BE2C (cell line): ENCODE data around the gene DLL4.

ENCODE experiments used
- DNase-seq: peaks from one replicate; pipeline ENCODE4 v3.0.0-alpha.2; 2020
- H3K27me3 ChIP-seq: fragments of 250-450 bp; sonication (Bioruptor Pico); 2 replicates; pipeline ENCODE4 v1.5.1; 2020; ENCODE audit warnings: mild to moderate bottlenecking
- H3K36me3 ChIP-seq: fragments of 250-450 bp; sonication (Bioruptor Pico); 2 replicates; pipeline ENCODE4 v1.5.1; 2020; ENCODE audit warnings: mild to moderate bottlenecking
- H3K4me1 ChIP-seq: fragments of 250-450 bp; sonication (Bioruptor Pico); 2 replicates; pipeline ENCODE4 v1.5.1; 2020
- H3K4me3 ChIP-seq: 2 replicates; pipeline ENCODE4 v1.5.1; 2011; ENCODE audit warnings: low read depth, low read length
- H3K9me3 ChIP-seq: fragments of 250-450 bp; sonication (Bioruptor Pico); 2 replicates; pipeline ENCODE4 v1.5.1; 2020
- TF ChIP-seq, protein P1 (sequence below): IDR thresholded peaks from 2 replicates; pipeline ENCODE4 v1.5.1; 2012; ENCODE audit warnings: mild to moderate bottlenecking, low read depth, low read length

Gene DLL4

DNA sequence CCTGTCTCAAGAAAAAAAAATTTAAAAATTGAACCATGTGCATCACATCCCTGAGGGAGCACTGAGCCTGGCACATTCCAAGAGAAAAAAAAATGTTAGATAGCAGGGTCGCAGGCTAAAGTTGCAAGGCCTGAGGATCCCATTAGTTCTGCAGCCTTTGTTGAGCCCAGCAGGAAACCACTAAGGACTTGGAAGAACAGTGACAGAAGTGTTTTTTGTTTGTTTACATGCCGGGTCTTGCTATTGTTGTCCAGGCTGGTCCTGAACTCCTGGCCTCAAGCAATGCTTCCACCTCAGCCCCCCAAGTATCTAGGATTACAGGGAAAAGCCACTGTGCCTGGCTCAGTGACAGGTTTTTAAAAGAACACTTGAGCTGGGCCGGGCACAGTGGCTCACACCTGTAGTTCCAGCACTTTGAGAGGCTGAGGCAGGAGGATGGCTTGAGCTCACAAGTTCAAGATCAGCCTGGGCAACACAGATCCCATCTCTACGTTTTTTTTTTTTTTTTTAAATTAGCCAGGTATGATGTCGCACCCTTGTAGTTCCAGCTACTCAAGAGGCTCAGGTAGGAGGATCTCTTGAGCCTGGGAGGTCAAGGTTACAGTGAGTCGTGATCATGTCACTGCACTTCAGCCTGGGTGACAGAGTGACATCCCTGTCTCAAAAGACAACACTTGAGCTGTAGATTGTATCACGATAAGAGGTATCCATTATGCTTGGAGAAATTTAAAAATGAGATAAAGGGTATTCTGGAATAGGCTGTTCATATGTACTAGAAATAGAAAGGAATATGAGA lies 39.3 kb downstream of the DLL4 start:
- Histone ChIP-seq H3K4me1 (peaks cover 13% of the 10 kb centered on the region), H3K27me3 (no peaks in the 10 kb centered on the region), H3K4me3 (no peak overlapping the region), H3K36me3 (no peaks in the 10 kb centered on the region), H3K9me3 (no peaks in the 10 kb centered on the region)
- no peak for DNase-seq
- TF ChIP-seq, protein P1, sequence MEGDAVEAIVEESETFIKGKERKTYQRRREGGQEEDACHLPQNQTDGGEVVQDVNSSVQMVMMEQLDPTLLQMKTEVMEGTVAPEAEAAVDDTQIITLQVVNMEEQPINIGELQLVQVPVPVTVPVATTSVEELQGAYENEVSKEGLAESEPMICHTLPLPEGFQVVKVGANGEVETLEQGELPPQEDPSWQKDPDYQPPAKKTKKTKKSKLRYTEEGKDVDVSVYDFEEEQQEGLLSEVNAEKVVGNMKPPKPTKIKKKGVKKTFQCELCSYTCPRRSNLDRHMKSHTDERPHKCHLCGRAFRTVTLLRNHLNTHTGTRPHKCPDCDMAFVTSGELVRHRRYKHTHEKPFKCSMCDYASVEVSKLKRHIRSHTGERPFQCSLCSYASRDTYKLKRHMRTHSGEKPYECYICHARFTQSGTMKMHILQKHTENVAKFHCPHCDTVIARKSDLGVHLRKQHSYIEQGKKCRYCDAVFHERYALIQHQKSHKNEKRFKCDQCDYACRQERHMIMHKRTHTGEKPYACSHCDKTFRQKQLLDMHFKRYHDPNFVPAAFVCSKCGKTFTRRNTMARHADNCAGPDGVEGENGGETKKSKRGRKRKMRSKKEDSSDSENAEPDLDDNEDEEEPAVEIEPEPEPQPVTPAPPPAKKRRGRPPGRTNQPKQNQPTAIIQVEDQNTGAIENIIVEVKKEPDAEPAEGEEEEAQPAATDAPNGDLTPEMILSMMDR = no peak

DNA sequence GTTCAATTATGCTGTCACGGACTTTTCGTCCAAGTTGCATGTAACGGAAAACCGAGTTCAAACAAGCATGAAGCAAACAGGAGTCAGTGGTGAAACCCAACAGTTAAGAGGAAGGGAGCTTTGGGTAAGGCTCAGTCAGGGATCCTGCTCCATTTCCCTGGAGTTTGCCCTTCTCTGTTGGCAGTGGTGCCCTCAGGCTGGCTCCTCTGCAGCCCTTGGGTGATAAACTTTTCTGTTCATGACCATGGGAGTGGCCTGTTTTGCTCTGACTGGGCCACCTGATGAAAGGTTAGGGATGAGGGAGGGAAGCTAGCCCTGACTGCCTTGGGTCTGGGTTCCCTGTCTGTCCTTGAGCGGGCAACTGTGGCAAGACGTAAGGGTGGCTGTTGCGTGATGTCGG lies 40.2 kb downstream of the DLL4 start:
- H3K4me1 ChIP-seq = peaks cover 13% of the 10 kb centered on the region
- TF ChIP-seq, protein P1 = no peak
- H3K27me3 ChIP-seq = no peaks in the 10 kb centered on the region
- no peak for DNase-seq
- H3K9me3 ChIP-seq = no peaks in the 10 kb centered on the region
- peaks cover 3% of the 10 kb centered on the region for H3K36me3 ChIP-seq
- H3K4me3 ChIP-seq = no peak overlapping the region

DNA sequence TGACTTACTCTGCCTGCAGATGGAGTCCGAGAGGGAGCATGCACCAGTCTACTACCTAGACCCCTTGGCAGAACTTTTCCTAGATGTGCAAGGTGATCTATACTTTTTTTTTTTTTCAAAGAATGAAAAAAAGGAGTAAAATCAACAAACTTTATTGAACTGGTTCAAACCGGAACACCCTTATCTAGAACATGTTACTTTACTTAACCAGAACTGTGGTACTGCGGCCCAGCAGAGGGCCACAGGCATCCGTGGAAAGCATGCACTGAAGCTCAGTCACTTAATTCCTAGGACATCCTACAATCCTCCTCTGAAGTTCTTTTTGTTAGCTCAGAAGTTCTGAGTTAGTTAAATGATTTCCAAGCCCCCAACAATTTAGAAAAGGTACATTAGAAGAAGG lies 45.7 kb downstream of the DLL4 start:
- Histone ChIP-seq H3K27me3 (no peaks in the 10 kb centered on the region), H3K36me3 (peaks cover 47% of the 10 kb centered on the region), H3K4me1 (no peaks in the 10 kb centered on the region), H3K4me3 (no peak overlapping the region), H3K9me3 (no peaks in the 10 kb centered on the region)
- no peak for DNase-seq
- TF ChIP-seq, protein P1 = no peak

- TF ChIP-seq, protein P1 = no peak
- H3K4me1 ChIP-seq = no peaks in the 10 kb centered on the region
- H3K9me3 ChIP-seq = no peaks in the 10 kb centered on the region
- DNase-seq = no peak
- H3K27me3 ChIP-seq = no peaks in the 10 kb centered on the region
- H3K36me3 ChIP-seq = peaks cover 65% of the 10 kb centered on the region
- H3K4me3 ChIP-seq = no peak overlapping the region
Measured at GRCh38 chr15:40976819-40977218, 47.7 kb downstream of the DLL4 start.

DNA sequence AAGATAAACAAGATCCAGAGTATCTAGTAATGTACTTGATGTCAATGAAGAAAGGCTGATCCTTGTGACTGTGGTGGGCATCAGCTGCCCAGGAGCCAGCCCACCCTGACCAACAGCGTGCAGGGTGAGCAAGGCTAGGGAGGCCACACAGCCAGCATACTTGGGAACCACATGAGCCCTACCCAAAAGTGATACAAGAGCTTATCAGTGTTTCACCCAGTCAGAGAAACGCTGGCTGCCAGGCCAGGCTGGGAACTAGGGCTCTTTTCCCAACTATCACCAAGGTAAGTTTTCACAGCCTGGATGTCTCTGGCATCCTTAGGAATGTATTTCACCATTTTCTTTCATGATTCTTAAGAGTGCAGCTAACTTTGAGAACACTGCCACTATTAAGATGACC lies 49.0 kb downstream of the DLL4 start:
- Histone ChIP-seq H3K9me3 (no peaks in the 10 kb centered on the region), H3K4me3 (no peak overlapping the region), H3K36me3 (peaks cover 79% of the 10 kb centered on the region), H3K4me1 (no peaks in the 10 kb centered on the region), H3K27me3 (no peaks in the 10 kb centered on the region)
- no peak for DNase-seq
- TF ChIP-seq, protein P1 = no peak

DNA sequence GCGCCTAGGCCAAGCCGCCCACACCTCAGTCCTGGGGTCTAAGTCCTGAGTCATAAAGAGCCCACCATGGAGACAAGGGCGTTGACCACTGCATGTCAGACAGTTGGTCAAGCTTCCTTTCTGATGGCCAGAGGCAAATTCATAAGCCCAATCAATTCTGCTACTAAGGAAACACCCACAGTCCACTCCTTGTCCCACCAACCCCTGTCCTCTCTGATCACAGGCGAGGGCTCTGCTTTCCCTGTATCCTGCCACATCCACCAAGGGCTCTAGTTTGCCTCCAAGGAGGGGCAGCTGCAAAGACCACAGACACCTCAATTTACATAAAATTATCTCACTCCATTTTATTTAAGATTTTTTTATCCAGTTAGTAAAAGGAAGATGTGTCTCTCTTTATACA lies 49.4 kb downstream of the DLL4 start:
- no peak for DNase-seq
- TF ChIP-seq, protein P1 = no peak
- Histone ChIP-seq H3K4me1 (no peaks in the 10 kb centered on the region), H3K4me3 (no peak overlapping the region), H3K36me3 (peaks cover 83% of the 10 kb centered on the region), H3K9me3 (no peaks in the 10 kb centered on the region), H3K27me3 (no peaks in the 10 kb centered on the region)
